ENCODE results near the gene CLIC3. TPM values are rescaled to one million over a fixed set of nuclear protein-coding genes. Genes with fewer than 3 reads are reported as not detected.

The CLIC3 gene
- total and polyA plus RNA-seq, 2 donors (not counting 1 experiment from before 2014, with no cell fraction given): 1.1 to 1.9 TPM

DNA sequence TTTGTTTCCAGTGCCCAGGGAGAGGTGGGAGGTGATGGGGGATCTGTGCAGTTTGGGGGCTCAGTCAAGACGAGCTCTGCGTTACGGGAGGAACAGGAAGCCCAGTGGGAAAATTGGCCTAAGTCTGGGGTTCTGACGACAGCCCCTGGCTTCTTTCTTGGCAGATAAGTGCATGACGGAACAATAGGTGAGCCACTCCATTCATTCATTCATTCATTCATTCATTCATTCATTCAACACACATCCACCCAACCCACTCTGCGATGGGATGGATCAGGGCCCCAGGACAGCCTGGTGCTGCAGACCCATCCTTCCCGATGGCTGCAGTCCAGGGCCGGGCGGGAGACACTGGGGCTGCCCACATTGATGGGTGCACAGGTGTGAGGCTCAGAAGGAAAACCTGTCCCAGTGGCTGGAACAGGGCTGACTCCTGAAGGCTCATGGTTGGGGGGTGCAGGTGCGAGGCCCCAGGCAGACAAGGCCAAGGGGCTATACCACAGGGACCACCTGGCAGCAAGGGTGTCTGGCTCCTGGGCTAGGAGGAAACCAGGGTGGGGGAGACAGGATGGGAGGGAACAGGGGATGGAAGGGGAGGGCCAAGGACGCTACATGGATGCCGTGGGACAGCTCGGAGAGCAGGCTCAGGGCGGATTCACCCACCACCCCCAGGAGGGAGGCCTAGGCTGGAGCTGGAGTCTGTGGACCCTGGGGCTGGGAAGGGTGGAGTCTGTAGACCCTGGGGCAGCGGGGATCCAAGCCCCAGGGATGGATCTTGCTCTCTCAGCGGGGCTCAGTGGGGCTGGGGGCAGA, 15.5 kb downstream of the CLIC3 start:
- Mint-ChIP-seq H3K27ac (no peak overlapping the region), H3K9me3 (ENCODE audit: insufficient read depth) (no peaks in the 10 kb centered on the region), H3K4me1 (peaks cover 4% of the 10 kb centered on the region), H3K27me3 (peaks cover 19% of the 10 kb centered on the region), H3K4me3 (no peak overlapping the region)
- Histone ChIP-seq H3K4me2 (replicated peaks; ENCODE audit: low read depth, low read length, poor library complexity, severe bottlenecking) (no peak overlapping the region), H3K4me3 (ENCODE audit: control extremely low read depth in 1 of 5, extremely low read depth in 1 of 5, insufficient read depth in 1 of 5, low read depth in 2 of 5, low read length in 4 of 5) (no peak overlapping the region), H3K27me3 (replicated peaks in 1 of 4; ENCODE audit: control extremely low read depth in 1 of 4, control insufficient read depth in 3 of 4, insufficient read depth in 4 of 4, low read length in 3 of 4) (peaks cover 0 to 81% (median 19%) of the 10 kb centered on the region in 4 experiments), H3K27ac (ENCODE audit: low read length in 2 of 2) (no peak overlapping the region), H4K20me1 (ENCODE audit: control insufficient read depth, insufficient read depth, low read length, poor library complexity, severe bottlenecking) (no peaks in the 10 kb centered on the region), H3K79me2 (ENCODE audit: control insufficient read depth, insufficient read depth, low read length) (no peaks in the 10 kb centered on the region), H2AFZ (ENCODE audit: insufficient read depth, low read depth, low read length, poor library complexity, severe bottlenecking) (no peak overlapping the region), H3K9me3 (ENCODE audit: control extremely low read depth in 1 of 3, control insufficient read depth in 2 of 3, insufficient read depth in 1 of 3, low read length in 2 of 3) (peaks cover 0 to 13% (median 0%) of the 10 kb centered on the region in 3 donors), H3K36me3 (replicated peaks in 1 of 2; ENCODE audit: control extremely low read depth in 1 of 2, control insufficient read depth in 1 of 2, extremely low read depth in 1 of 2, insufficient read depth in 2 of 2, low read length in 1 of 2) (no peaks in the 10 kb centered on the region), H3K4me1 (ENCODE audit: control insufficient read depth in 2 of 2, insufficient read depth in 2 of 2, low read length in 2 of 2) (peaks cover 12 to 17% of the 10 kb centered on the region in 2 donors), H3K9ac (ENCODE audit: low read length) (no peak overlapping the region)
- no peak for TF ChIP-seq EZH2 (IDR thresholded peaks at IDR 0.05; ENCODE audit: borderline replicate concordance, insufficient read depth, low read depth, low read length, poor library complexity, severe bottlenecking)
- TF ChIP-seq, protein P1, sequence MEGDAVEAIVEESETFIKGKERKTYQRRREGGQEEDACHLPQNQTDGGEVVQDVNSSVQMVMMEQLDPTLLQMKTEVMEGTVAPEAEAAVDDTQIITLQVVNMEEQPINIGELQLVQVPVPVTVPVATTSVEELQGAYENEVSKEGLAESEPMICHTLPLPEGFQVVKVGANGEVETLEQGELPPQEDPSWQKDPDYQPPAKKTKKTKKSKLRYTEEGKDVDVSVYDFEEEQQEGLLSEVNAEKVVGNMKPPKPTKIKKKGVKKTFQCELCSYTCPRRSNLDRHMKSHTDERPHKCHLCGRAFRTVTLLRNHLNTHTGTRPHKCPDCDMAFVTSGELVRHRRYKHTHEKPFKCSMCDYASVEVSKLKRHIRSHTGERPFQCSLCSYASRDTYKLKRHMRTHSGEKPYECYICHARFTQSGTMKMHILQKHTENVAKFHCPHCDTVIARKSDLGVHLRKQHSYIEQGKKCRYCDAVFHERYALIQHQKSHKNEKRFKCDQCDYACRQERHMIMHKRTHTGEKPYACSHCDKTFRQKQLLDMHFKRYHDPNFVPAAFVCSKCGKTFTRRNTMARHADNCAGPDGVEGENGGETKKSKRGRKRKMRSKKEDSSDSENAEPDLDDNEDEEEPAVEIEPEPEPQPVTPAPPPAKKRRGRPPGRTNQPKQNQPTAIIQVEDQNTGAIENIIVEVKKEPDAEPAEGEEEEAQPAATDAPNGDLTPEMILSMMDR (IDR thresholded peaks at IDR 0.05): no peak
- ChIA-PET CTCF (no interaction called here), POLR2A (no interaction called here)
- ATAC-seq (ENCODE audit: low read depth) (no peak), DNase-seq (no peak)
- WGBS (ENCODE audit: insufficient coverage): 95% methylated on average over 8 of the region's 16 CpGs
- intact Hi-C loops (cut with micrococcal nuclease): no loop called here

Data from B cell (primary cell).